Fibroblast of the aortic adventitia (primary cell): ENCODE data around the gene ZNF354B. TPM values are rescaled to one million over a fixed set of nuclear protein-coding genes. Genes with fewer than 3 reads are reported as not detected.
"Not testable (repeated sequence)": the region's sequence is repeated elsewhere in the genome, so short reads cannot be mapped to it uniquely, and the experiment has no call there.

Source experiments
- DNase-seq: peaks from one replicate; pipeline ENCODE4 v3.0.0-alpha.2; 2010; ENCODE audit warnings: low read depth
- H3K4me3 ChIP-seq: 2 replicates; pipeline ENCODE4 v1.5.1; 2011; ENCODE audit warnings: low read depth, mild to moderate bottlenecking, control low read depth, low read length, moderate library complexity
- CTCF ChIP-seq: IDR thresholded peaks from 2 replicates; pipeline ENCODE4 v1.5.1; 2011; ENCODE audit warnings: mild to moderate bottlenecking, low read length, control low read depth, inconsistent platforms; ENCODE audit not compliant: insufficient read depth
- total RNA-seq: library from RNA; depleted of rRNA; stranded (reverse); fragments of >200 nt; gene quantifications from 2 replicates; pipeline ENCODE4 v1.2.3, GENCODE V29; 2012; ENCODE audit warnings: low replicate concordance

ZNF354B gene
- total RNA-seq, 1 donor = 9.8 TPM

- no peak for TF ChIP-seq CTCF
- no peak for DNase-seq
- H3K4me3 ChIP-seq = no peak overlapping the region
Measured at GRCh38 chr5:178851951-178852350, 7.8 kb upstream of the ZNF354B start.

GRCh38 chr5:178854284-178854683 lies 5.5 kb upstream of the ZNF354B start:
- DNase-seq = no peak
- TF ChIP-seq CTCF = no peak
- no peak overlapping the region for H3K4me3 ChIP-seq

GRCh38 chr5:178860615-178861014 lies 862 bp downstream of the ZNF354B start:
- not testable (repeated sequence) for DNase-seq
- peak overlapping the region; percentile 73 for H3K4me3 ChIP-seq

- DNase-seq = no peak
- TF ChIP-seq CTCF = no peak
- peak overlapping the region; percentile 28 for H3K4me3 ChIP-seq
Measured at GRCh38 chr5:178861627-178862026, 1.9 kb downstream of the ZNF354B start.

- no peak for TF ChIP-seq CTCF
- H3K4me3 ChIP-seq = no peak overlapping the region
- DNase-seq = no peak
Measured at GRCh38 chr5:178866946-178867345, 7.2 kb downstream of the ZNF354B start.

- DNase-seq = no peak
- TF ChIP-seq CTCF = no peak
- H3K4me3 ChIP-seq = no peak overlapping the region
Measured at GRCh38 chr5:178869577-178869976, 9.8 kb downstream of the ZNF354B start.

- TF ChIP-seq CTCF = no peak
- no peak overlapping the region for H3K4me3 ChIP-seq
- DNase-seq = no peak
Measured at GRCh38 chr5:178870411-178870810, 10.7 kb downstream of the ZNF354B start.
